Smooth muscle cell (in vitro differentiated cells): ENCODE results near the gene SULT2B1. TPM values are rescaled to one million over a fixed set of nuclear protein-coding genes. Genes with fewer than 3 reads are reported as not detected.
A peak's percentile ranks its signal among the peaks of the same experiment; 100 is the strongest.
"Not testable (repeated sequence)": the region's sequence is repeated elsewhere in the genome, so short reads cannot be mapped to it uniquely, and the experiment has no call there.

Experiments
- DNase-seq: peaks from one replicate; lab custom pipeline; 2025; ENCODE audit not compliant: unreplicated experiment; lab: John Stamatoyannopoulos, UW
- H2AFZ ChIP-seq: fragments of 200-600 bp; sonication (generic); 2 replicates; pipeline ENCODE4 v1.6.0; 2016; ENCODE audit warnings: antibody characterized with exemption, low read depth, mild to moderate bottlenecking
- H3F3A ChIP-seq: fragments of 200-600 bp; sonication (generic); 2 replicates; pipeline ENCODE4 v1.6.0; 2017; ENCODE audit warnings: antibody characterized with exemption, low read depth
- H3K27ac ChIP-seq: fragments of 200-600 bp; sonication (generic); 2 replicates; pipeline ENCODE4 v1.5.1; 2016; ENCODE audit warnings: low read depth, mild to moderate bottlenecking
- H3K27me3 ChIP-seq: fragments of 200-600 bp; sonication (generic); 2 replicates; pipeline ENCODE4 v1.6.1; 2016; ENCODE audit warnings: low read depth, mild to moderate bottlenecking
- H3K36me3 ChIP-seq: fragments of 200-600 bp; sonication (generic); 2 replicates; pipeline ENCODE4 v1.5.1; 2016; ENCODE audit warnings: low read depth
- H3K4me1 ChIP-seq: fragments of 200-600 bp; sonication (generic); 2 replicates; pipeline ENCODE4 v1.5.1; 2016; ENCODE audit warnings: low read depth
- H3K4me2 ChIP-seq: fragments of 200-600 bp; sonication (generic); 2 replicates; pipeline ENCODE4 v1.6.0; 2016; ENCODE audit warnings: mild to moderate bottlenecking
- H3K4me3 ChIP-seq: fragments of 200-600 bp; sonication (generic); 2 replicates; pipeline ENCODE4 v1.5.1; 2016; ENCODE audit warnings: mild to moderate bottlenecking
- H3K79me2 ChIP-seq: fragments of 200-600 bp; sonication (generic); 2 replicates; pipeline ENCODE4 v1.6.0; 2016; ENCODE audit warnings: low read depth, mild to moderate bottlenecking
- H3K9ac ChIP-seq: fragments of 200-600 bp; sonication (generic); 2 replicates; pipeline ENCODE4 v1.6.0; 2016; ENCODE audit warnings: low read depth
- H3K9me3 ChIP-seq: fragments of 200-600 bp; sonication (generic); replicated peaks from 2 replicates; pipeline ENCODE4 v1.5.1; 2016; ENCODE audit warnings: low read depth
- H4K20me1 ChIP-seq: fragments of 200-600 bp; sonication (generic); 2 replicates; pipeline ENCODE4 v1.6.0; 2016; ENCODE audit warnings: low read depth
- CTCF ChIP-seq: fragments of 200-600 bp; sonication (generic); IDR thresholded peaks from 2 replicates; pipeline ENCODE4 v1.5.1; 2017; ENCODE audit warnings: borderline replicate concordance, mild to moderate bottlenecking, antibody characterized with exemption; ENCODE audit not compliant: insufficient read depth, poor library complexity, severe bottlenecking
- WGBS: methylation state at CpG from one replicate; pipeline ENCODE4 v1.1.7; 2016; ENCODE audit warnings: low lambda C conversion rate; 5-methylcytosine and 5-hydroxymethylcytosine counted together
- polyA plus RNA-seq: library from polyadenylated mRNA; unstranded; fragments of >200 nt; fragmentation: Nextera tagmentation; extraction: Ambion mirVana; gene quantifications from 2 replicates; pipeline ENCODE4 v1.2.1, GENCODE V29; 2016
- total RNA-seq: library from RNA; depleted of rRNA; stranded (reverse); fragments of >200 nt; gene quantifications from 2 replicates; pipeline ENCODE4 v1.2.3, GENCODE V29; 2014

Gene SULT2B1
- total and polyA plus RNA-seq, 2 experiments from 2014 or later: 1.7 to 2.3 TPM

- no peak for DNase-seq
- H3K79me2 ChIP-seq: no peaks in the 10 kb centered on the region
- peaks cover 22% of the 10 kb centered on the region for H3K4me1 ChIP-seq
- no peaks in the 10 kb centered on the region for H4K20me1 ChIP-seq
- no peak for TF ChIP-seq CTCF
- H3K36me3 ChIP-seq: no peaks in the 10 kb centered on the region
- H3F3A ChIP-seq: peaks cover under 1% of the 10 kb centered on the region
- no peak overlapping the region for H3K27ac ChIP-seq
- H3K9me3 ChIP-seq: no peaks in the 10 kb centered on the region
- no peak overlapping the region for H3K9ac ChIP-seq
- peak overlapping the region; percentile 93 for H3K4me2 ChIP-seq
- WGBS: 26% methylated on average over 47 of the region's 48 CpGs
- H3K27me3 ChIP-seq: no peaks in the 10 kb centered on the region
- no peak overlapping the region for H2AFZ ChIP-seq
- peak overlapping the region; percentile 45 for H3K4me3 ChIP-seq
These were observed 77.8 kb downstream of the SULT2B1 start for GRCh38 chr19:48629599-48630295.

GRCh38 chr19:48630296-48631063 lies 78.5 kb downstream of the SULT2B1 start:
- TF ChIP-seq CTCF: no peak
- Histone ChIP-seq H3K79me2 (no peaks in the 10 kb centered on the region), H3K9me3 (no peaks in the 10 kb centered on the region), H3K27ac (no peak overlapping the region), H3K4me3 (peak overlapping the region; percentile 45), H2AFZ (no peak overlapping the region), H4K20me1 (no peaks in the 10 kb centered on the region), H3K9ac (no peak overlapping the region), H3F3A (peaks cover 5% of the 10 kb centered on the region), H3K27me3 (no peaks in the 10 kb centered on the region), H3K36me3 (no peaks in the 10 kb centered on the region), H3K4me1 (peaks cover 15% of the 10 kb centered on the region), H3K4me2 (peak overlapping the region; percentile 93)
- peak; percentile 37 for DNase-seq
- WGBS: 1% methylated on average over 47 of the region's 47 CpGs

GRCh38 chr19:48631225-48631624 lies 79.3 kb downstream of the SULT2B1 start:
- Histone ChIP-seq H3F3A (peaks cover 5% of the 10 kb centered on the region), H3K9ac (no peak overlapping the region), H4K20me1 (no peaks in the 10 kb centered on the region), H3K36me3 (no peaks in the 10 kb centered on the region), H3K79me2 (no peaks in the 10 kb centered on the region), H3K27ac (no peak overlapping the region), H3K4me1 (peaks cover 15% of the 10 kb centered on the region), H3K9me3 (no peaks in the 10 kb centered on the region), H3K4me3 (peak overlapping the region; percentile 45), H2AFZ (no peak overlapping the region), H3K4me2 (peak overlapping the region; percentile 93), H3K27me3 (peaks cover 6% of the 10 kb centered on the region)
- DNase-seq: no peak
- no peak for TF ChIP-seq CTCF
- 77% methylated on average over 3 of the region's 3 CpGs for WGBS

- H3K4me3 ChIP-seq, H2AFZ ChIP-seq, H3K27me3 ChIP-seq, H3K4me2 ChIP-seq, H3K27ac ChIP-seq, H4K20me1 ChIP-seq, DNase-seq, H3K9ac ChIP-seq, H3F3A ChIP-seq, H3K9me3 ChIP-seq, H3K36me3 ChIP-seq, H3K79me2 ChIP-seq: not testable (repeated sequence)
- peaks cover 15% of the 10 kb centered on the region for H3K4me1 ChIP-seq
- 91% methylated on average over 11 of the region's 11 CpGs for WGBS
These were observed 80.3 kb downstream of the SULT2B1 start for GRCh38 chr19:48632286-48632685.
